HEK293 (cell line): ENCODE data around the gene KPNA4.

Experiments used
- CTCF ChIA-PET: fragments of 350-600 bp; formaldehyde crosslinking; extraction: SDS; loops from one replicate; lab custom pipeline; 2021; ENCODE audit warnings: antibody characterized with exemption; lab: Yijun Ruan, JAX
- POLR2A ChIA-PET: fragments of 300-600 bp; formaldehyde crosslinking; extraction: SDS; loops from one replicate; lab custom pipeline; 2020; ENCODE audit warnings: antibody characterized with exemption, inconsistent platforms; lab: Yijun Ruan, JAX
- H3K27ac ChIP-seq: fragments of 200-500 bp; sonication (Bioruptor generic); 2 replicates; pipeline ENCODE4 v1.5.1; 2014; ENCODE audit warnings: low read depth, low read length, control low read depth, inconsistent platforms; ENCODE audit errors: extremely low read depth
- H3K36me3 ChIP-seq, 2 experiments: fragments of 200-500 bp in 1 of 2; sonication (Bioruptor generic) in 1 of 2; 1 replicate in 1 of 2; 2 replicates in 1 of 2; pipeline ENCODE4 v1.5.1; 2014 to 2017; ENCODE audit warnings: inconsistent platforms in 2 of 2, low read length in 2 of 2; ENCODE audit not compliant: control insufficient read depth in 2 of 2, insufficient read depth in 1 of 2
- H3K4me1 ChIP-seq: fragments of 200-500 bp; sonication (Bioruptor generic); 2 replicates; pipeline ENCODE4 v1.5.1; 2014; ENCODE audit warnings: mild to moderate bottlenecking, low read length, inconsistent platforms; ENCODE audit not compliant: control insufficient read depth, insufficient read depth
- H3K4me3 ChIP-seq: 2 replicates; pipeline ENCODE4 v1.5.1; 2011; ENCODE audit warnings: low read depth, mild to moderate bottlenecking, control low read depth, low read length, moderate library complexity
- H3K9me3 ChIP-seq: fragments of 200-500 bp; sonication (Bioruptor generic); 2 replicates; pipeline ENCODE4 v1.5.1; 2014; ENCODE audit warnings: low read depth, low read length, inconsistent platforms; ENCODE audit not compliant: control insufficient read depth, insufficient read depth
- AEBP2 ChIP-seq: fragments of 450-650 bp; formaldehyde crosslinking; IDR thresholded peaks from 2 replicates; pipeline ENCODE4 v1.5.1; 2016; ENCODE audit warnings: missing biosample characterization, missing genetic modification characterization, borderline replicate concordance
- ATF2 ChIP-seq: fragments of 450-650 bp; formaldehyde crosslinking; IDR thresholded peaks from 2 replicates; pipeline ENCODE4 v1.5.1; 2016; ENCODE audit warnings: missing biosample characterization, missing genetic modification characterization, low read depth
- GFI1B ChIP-seq: fragments of 450-650 bp; formaldehyde crosslinking; IDR thresholded peaks from 2 replicates; pipeline ENCODE4 v1.5.1; 2016; ENCODE audit warnings: missing biosample characterization, missing genetic modification characterization
- HOXD13 ChIP-seq: sonication (generic); formaldehyde crosslinking; IDR thresholded peaks from 2 replicates; pipeline ENCODE4 v1.8.0; 2022; ENCODE audit warnings: missing genetic modification reagents, borderline replicate concordance
- IKZF3 ChIP-seq: fragments of 450-650 bp; IDR thresholded peaks from 2 replicates; pipeline ENCODE4 v1.5.0; 2018; ENCODE audit warnings: missing biosample characterization, mild to moderate bottlenecking, missing genetic modification characterization, moderate library complexity
- ZFP3 ChIP-seq: fragments of 450-650 bp; formaldehyde crosslinking; IDR thresholded peaks from 2 replicates; pipeline ENCODE4 v1.5.1; 2016; ENCODE audit warnings: low read depth, missing biosample characterization, missing genetic modification characterization
- ZNF10 ChIP-seq: fragments of 450-650 bp; formaldehyde crosslinking; IDR thresholded peaks from 2 replicates; pipeline ENCODE4 v1.5.1; 2017; ENCODE audit warnings: missing biosample characterization, missing genetic modification characterization
- ZNF114 ChIP-seq: fragments of 450-650 bp; formaldehyde crosslinking; IDR thresholded peaks from 2 replicates; pipeline ENCODE4 v1.5.0; 2017; ENCODE audit warnings: missing biosample characterization, missing genetic modification characterization
- ZNF501 ChIP-seq: fragments of 450-650 bp; formaldehyde crosslinking; IDR thresholded peaks from 2 replicates; pipeline ENCODE4 v1.5.1; 2016; ENCODE audit warnings: missing biosample characterization, missing genetic modification characterization
- ZNF510 ChIP-seq: fragments of 450-650 bp; formaldehyde crosslinking; IDR thresholded peaks from 2 replicates; pipeline ENCODE4 v1.5.1; 2018; ENCODE audit warnings: mild to moderate bottlenecking, missing genetic modification characterization, missing biosample characterization; ENCODE audit not compliant: insufficient replicate concordance
- ZNF521 ChIP-seq: fragments of 450-650 bp; formaldehyde crosslinking; IDR thresholded peaks from 2 replicates; pipeline ENCODE4 v1.5.1; 2017; ENCODE audit warnings: missing biosample characterization, mild to moderate bottlenecking, missing genetic modification characterization
- ZNF549 ChIP-seq: fragments of 450-650 bp; IDR thresholded peaks from 2 replicates; pipeline ENCODE4 v1.5.1; 2018; ENCODE audit warnings: missing biosample characterization, missing genetic modification characterization, mild to moderate bottlenecking, inconsistent platforms, moderate library complexity
- ZNF660 ChIP-seq: fragments of 450-650 bp; IDR thresholded peaks from 2 replicates; pipeline ENCODE4 v1.5.1; 2018; ENCODE audit warnings: missing biosample characterization, mild to moderate bottlenecking, missing genetic modification characterization
- ZNF664 ChIP-seq: fragments of 450-650 bp; formaldehyde crosslinking; IDR thresholded peaks from 2 replicates; pipeline ENCODE4 v1.5.1; 2016; ENCODE audit warnings: missing biosample characterization, missing genetic modification characterization
- ZNF791 ChIP-seq: fragments of 450-650 bp; formaldehyde crosslinking; IDR thresholded peaks from 2 replicates; pipeline ENCODE4 v1.5.1; 2016; ENCODE audit warnings: missing biosample characterization, missing genetic modification characterization
- ZSCAN30 ChIP-seq: fragments of 450-650 bp; IDR thresholded peaks from 2 replicates; pipeline ENCODE4 v1.5.1; 2018; ENCODE audit warnings: missing biosample characterization, mild to moderate bottlenecking, missing genetic modification characterization, moderate library complexity
- TF ChIP-seq, protein P1 (sequence below): fragments of 450-650 bp; formaldehyde crosslinking; IDR thresholded peaks from 2 replicates; pipeline ENCODE4 v1.5.1; 2017; ENCODE audit warnings: missing biosample characterization, missing genetic modification characterization
- TF ChIP-seq, protein P2 (sequence below): fragments of 450-650 bp; formaldehyde crosslinking; IDR thresholded peaks from 2 replicates; pipeline ENCODE4 v1.5.1; 2016; ENCODE audit warnings: missing biosample characterization, missing genetic modification characterization

KPNA4 gene

DNA sequence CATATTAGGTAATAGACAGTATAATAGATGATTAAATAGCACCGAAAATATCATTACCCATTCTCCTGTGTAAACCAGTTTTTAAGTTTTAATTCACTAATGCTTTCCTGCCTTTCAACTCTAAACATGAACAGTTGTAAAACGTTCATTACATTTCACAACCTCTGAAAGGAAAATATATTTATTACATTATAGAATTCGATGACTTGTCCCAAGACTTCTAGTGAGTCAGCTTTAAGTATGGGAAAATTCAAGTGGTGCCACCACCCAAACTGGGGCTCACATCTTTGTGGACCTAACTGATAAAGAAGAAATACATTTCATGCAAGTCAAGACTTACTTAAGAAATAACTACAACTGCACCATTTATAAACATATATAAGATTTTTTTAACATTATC, 117.8 kb downstream of the KPNA4 start:
- H3K36me3 ChIP-seq, result peaks cover 3 to 23% of the 10 kb centered on the region in 2 experiments; a peak in 2 of 3 replicates
- peak overlapping the region; percentile 97; the same call in 1 of the 2 replicates for H3K4me3 ChIP-seq
- no peaks in the 10 kb centered on the region for H3K9me3 ChIP-seq
- H3K27ac ChIP-seq, result no peak overlapping the region
- no peaks in the 10 kb centered on the region for H3K4me1 ChIP-seq
- ChIA-PET CTCF (no interaction called here), POLR2A (no interaction called here)
- TF ChIP-seq ZFP3 (tag by site-specific recombination), result no peak
- TF ChIP-seq ZSCAN30 (tag by site-specific recombination), result peak; percentile 30; the same call in 1 of the 2 replicates
- no peak for TF ChIP-seq ATF2 (tag by site-specific recombination)
- TF ChIP-seq IKZF3 (tag by site-specific recombination), result peak; percentile 45
- TF ChIP-seq ZNF664 (tag by site-specific recombination), result 0 out of 2 replicates have a peak, but pooled peaks have one; percentile 23
- TF ChIP-seq, protein P1, sequence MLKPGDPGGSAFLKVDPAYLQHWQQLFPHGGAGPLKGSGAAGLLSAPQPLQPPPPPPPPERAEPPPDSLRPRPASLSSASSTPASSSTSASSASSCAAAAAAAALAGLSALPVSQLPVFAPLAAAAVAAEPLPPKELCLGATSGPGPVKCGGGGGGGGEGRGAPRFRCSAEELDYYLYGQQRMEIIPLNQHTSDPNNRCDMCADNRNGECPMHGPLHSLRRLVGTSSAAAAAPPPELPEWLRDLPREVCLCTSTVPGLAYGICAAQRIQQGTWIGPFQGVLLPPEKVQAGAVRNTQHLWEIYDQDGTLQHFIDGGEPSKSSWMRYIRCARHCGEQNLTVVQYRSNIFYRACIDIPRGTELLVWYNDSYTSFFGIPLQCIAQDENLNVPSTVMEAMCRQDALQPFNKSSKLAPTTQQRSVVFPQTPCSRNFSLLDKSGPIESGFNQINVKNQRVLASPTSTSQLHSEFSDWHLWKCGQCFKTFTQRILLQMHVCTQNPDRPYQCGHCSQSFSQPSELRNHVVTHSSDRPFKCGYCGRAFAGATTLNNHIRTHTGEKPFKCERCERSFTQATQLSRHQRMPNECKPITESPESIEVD (tag by site-specific recombination), result peak; percentile 79
- 0 out of 2 replicates have a peak, but pooled peaks have one; percentile 37 for TF ChIP-seq ZNF660

DNA sequence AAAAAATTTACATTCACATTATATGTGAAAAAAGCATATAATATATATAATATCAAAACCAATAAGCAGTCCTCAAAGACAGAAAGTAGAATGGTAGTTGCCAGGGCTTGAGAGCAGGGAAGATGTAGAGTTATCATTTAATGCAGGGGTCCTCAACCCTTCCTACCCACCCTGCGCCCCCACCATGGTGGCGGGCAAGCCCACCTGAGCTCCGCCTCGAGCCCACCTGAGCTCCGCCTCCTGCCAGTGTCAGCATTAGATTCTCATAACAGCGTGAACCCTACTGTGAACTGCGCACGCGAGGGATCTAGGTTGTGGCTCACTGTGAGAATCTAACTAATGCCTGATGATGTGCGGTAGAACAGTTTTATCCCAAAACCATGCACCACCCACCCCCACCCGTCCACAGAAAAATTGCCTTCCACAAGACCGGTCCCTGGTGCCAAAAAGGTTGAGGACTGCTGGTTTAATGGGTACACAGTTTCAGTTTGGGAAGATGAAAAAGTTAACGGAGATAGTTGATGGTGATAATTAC, 118.8 kb downstream of the KPNA4 start:
- H3K27ac ChIP-seq, result no peak overlapping the region
- ChIA-PET POLR2A (interaction anchor here (1.1 kb wide), 1 partner anchor 47 kb away, joined by 3 read pairs; no protein-coding TSS in a partner anchor), CTCF (no interaction called here)
- H3K36me3 ChIP-seq, result peaks cover 3 to 23% of the 10 kb centered on the region in 2 experiments; a peak in 2 of 3 replicates
- H3K4me1 ChIP-seq, result no peaks in the 10 kb centered on the region
- H3K9me3 ChIP-seq, result no peaks in the 10 kb centered on the region
- TF ChIP-seq ZNF114 (tag by site-specific recombination) (no peak), ZNF549 (tag by site-specific recombination) (no peak), HOXD13 (CRISPR knock-in tag) (no peak), ZNF10 (tag by site-specific recombination) (no peak), ATF2 (tag by site-specific recombination) (no peak), ZNF791 (no peak), ZNF521 (no peak), ZNF510 (tag by site-specific recombination) (no peak), ZNF501 (tag by site-specific recombination) (no peak), GFI1B (tag by site-specific recombination) (no peak), AEBP2 (tag by site-specific recombination) (no peak)
- TF ChIP-seq, protein P2, sequence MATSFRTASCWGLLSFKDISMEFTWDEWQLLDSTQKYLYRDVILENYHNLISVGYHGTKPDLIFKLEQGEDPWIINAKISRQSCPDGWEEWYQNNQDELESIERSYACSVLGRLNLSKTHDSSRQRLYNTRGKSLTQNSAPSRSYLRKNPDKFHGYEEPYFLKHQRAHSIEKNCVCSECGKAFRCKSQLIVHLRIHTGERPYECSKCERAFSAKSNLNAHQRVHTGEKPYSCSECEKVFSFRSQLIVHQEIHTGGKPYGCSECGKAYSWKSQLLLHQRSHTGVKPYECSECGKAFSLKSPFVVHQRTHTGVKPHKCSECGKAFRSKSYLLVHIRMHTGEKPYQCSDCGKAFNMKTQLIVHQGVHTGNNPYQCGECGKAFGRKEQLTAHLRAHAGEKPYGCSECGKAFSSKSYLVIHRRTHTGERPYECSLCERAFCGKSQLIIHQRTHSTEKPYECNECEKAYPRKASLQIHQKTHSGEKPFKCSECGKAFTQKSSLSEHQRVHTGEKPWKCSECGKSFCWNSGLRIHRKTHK (tag by site-specific recombination), result no peak
- H3K4me3 ChIP-seq, result no peak overlapping the region; the same call in 1 of the 2 replicates
